ENCODE results near the gene SERTAD3. TPM values are rescaled to one million over a fixed set of nuclear protein-coding genes. Genes with fewer than 3 reads are reported as not detected.
"Not testable (repeated sequence)": the region's sequence is repeated elsewhere in the genome, so short reads cannot be mapped to it uniquely, and the experiment has no call there.

Gene SERTAD3
- polyA plus RNA-seq, 1 donor (not counting 4 experiments of a cell fraction or from before 2014, with no cell fraction given): 11.8 TPM

GRCh38 chr19:40486017-40486416 is 41.9 kb upstream of the SERTAD3 start:
- Histone ChIP-seq H3K27me3 (ENCODE audit: control insufficient read depth, extremely low read depth, insufficient read depth, low read length) (no peaks in the 10 kb centered on the region), H3K9me3 (ENCODE audit: control insufficient read depth, low read depth, low read length) (no peaks in the 10 kb centered on the region), H2AFZ (ENCODE audit: control insufficient read depth, low read length) (no peak overlapping the region), H3K27ac (ENCODE audit: control insufficient read depth, insufficient read depth, low read length) (no peak overlapping the region), H3K4me1 (ENCODE audit: control insufficient read depth, extremely low read depth, insufficient read depth, low read length) (no peaks in the 10 kb centered on the region), H3K4me3 (ENCODE audit: control insufficient read depth in 2 of 3, extremely low read depth in 1 of 3, insufficient read depth in 2 of 3, low read depth in 1 of 3, low read length in 3 of 3) (no peak overlapping the region), H3K79me2 (ENCODE audit: control insufficient read depth, insufficient read depth, low read length) (no peaks in the 10 kb centered on the region), H3K4me2 (ENCODE audit: control insufficient read depth, extremely low read depth, insufficient read depth, low read depth, low read length) (no peak overlapping the region), H3K9me1 (ENCODE audit: control insufficient read depth, extremely low read depth, insufficient read depth, low read length) (no peaks in the 10 kb centered on the region), H3K36me3 (ENCODE audit: control insufficient read depth in 2 of 2, extremely low read depth in 1 of 2, insufficient read depth in 2 of 2, low read length in 2 of 2) (no peaks in the 10 kb centered on the region), H3K9ac (ENCODE audit: control insufficient read depth, extremely low read depth, insufficient read depth, low read length) (no peak overlapping the region), H4K20me1 (ENCODE audit: control insufficient read depth, extremely low read depth, insufficient read depth, low read length) (no peaks in the 10 kb centered on the region)
- no peak for FAIRE-seq
- DNase-seq (ENCODE audit: low read depth, low spot score): no peak
- dilution Hi-C loops (cut with MboI; ENCODE audit: extremely low pct_ligation_motif_present, low sequenced_read_pairs): no loop called here
- TF ChIP-seq, protein P1, sequence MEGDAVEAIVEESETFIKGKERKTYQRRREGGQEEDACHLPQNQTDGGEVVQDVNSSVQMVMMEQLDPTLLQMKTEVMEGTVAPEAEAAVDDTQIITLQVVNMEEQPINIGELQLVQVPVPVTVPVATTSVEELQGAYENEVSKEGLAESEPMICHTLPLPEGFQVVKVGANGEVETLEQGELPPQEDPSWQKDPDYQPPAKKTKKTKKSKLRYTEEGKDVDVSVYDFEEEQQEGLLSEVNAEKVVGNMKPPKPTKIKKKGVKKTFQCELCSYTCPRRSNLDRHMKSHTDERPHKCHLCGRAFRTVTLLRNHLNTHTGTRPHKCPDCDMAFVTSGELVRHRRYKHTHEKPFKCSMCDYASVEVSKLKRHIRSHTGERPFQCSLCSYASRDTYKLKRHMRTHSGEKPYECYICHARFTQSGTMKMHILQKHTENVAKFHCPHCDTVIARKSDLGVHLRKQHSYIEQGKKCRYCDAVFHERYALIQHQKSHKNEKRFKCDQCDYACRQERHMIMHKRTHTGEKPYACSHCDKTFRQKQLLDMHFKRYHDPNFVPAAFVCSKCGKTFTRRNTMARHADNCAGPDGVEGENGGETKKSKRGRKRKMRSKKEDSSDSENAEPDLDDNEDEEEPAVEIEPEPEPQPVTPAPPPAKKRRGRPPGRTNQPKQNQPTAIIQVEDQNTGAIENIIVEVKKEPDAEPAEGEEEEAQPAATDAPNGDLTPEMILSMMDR (optimal IDR thresholded peaks at IDR 0.05 in 1 of 3, IDR thresholded peaks at IDR 0.05 in 1 of 3, conservative IDR thresholded peaks at IDR 0.05 in 1 of 3; ENCODE audit: extremely low read depth in 1 of 3, insufficient read depth in 2 of 3, low read length in 3 of 3): no peak
- no peak for TF ChIP-seq EZH2 (IDR thresholded peaks at IDR 0.05; ENCODE audit: low read length)

DNA sequence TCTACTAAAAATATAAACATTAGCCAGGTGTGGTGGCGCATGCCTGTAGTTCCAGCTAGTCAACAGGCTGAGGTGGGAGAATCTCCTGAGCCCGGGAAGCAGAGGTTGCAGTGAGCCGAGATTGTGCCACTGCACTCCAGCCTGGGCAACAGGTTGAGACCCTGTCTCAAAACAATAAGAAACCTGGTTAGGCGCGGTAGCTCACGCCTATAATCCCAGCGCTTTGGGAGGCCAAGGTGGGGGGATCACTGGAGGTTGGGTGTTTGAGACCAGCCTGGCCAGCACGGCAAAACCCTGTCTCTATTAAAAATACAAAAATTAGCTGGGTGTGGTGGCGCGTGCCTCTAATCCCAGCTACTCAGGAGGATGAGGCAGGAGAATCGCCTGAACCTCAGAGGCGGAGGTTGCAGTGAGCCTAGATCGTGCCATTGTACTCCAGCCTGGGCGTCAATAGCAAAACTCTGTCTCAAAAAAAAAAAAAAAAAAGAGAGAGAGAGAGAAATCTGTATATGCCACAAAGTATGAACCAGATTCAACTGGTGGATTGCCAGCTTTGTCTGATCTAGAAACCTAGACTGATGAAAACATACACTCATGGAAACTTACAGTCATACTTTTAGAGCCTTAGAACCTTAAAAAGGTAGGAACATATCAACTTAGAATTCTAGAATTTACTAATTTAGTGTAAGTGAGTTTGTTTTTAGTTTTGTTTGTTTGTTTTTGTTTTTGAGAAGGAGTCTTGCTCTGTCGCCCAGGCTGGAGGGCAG is 31.9 kb upstream of the SERTAD3 start:
- H3K4me2 ChIP-seq (ENCODE audit: control insufficient read depth, extremely low read depth, insufficient read depth, low read depth, low read length); H4K20me1 ChIP-seq (ENCODE audit: control insufficient read depth, extremely low read depth, insufficient read depth, low read length); FAIRE-seq; H3K79me2 ChIP-seq (ENCODE audit: control insufficient read depth, insufficient read depth, low read length); H3K9me1 ChIP-seq (ENCODE audit: control insufficient read depth, extremely low read depth, insufficient read depth, low read length); H3K27me3 ChIP-seq (ENCODE audit: control insufficient read depth, extremely low read depth, insufficient read depth, low read length); H3K36me3 ChIP-seq (ENCODE audit: control insufficient read depth in 2 of 2, extremely low read depth in 1 of 2, insufficient read depth in 2 of 2, low read length in 2 of 2); DNase-seq (ENCODE audit: low read depth, low spot score); H3K4me3 ChIP-seq (ENCODE audit: control insufficient read depth in 2 of 3, extremely low read depth in 1 of 3, insufficient read depth in 2 of 3, low read depth in 1 of 3, low read length in 3 of 3); H3K27ac ChIP-seq (ENCODE audit: control insufficient read depth, insufficient read depth, low read length); dilution Hi-C loops (cut with MboI; ENCODE audit: extremely low pct_ligation_motif_present, low sequenced_read_pairs); H2AFZ ChIP-seq (ENCODE audit: control insufficient read depth, low read length); H3K4me1 ChIP-seq (ENCODE audit: control insufficient read depth, extremely low read depth, insufficient read depth, low read length); H3K9me3 ChIP-seq (ENCODE audit: control insufficient read depth, low read depth, low read length); H3K9ac ChIP-seq (ENCODE audit: control insufficient read depth, extremely low read depth, insufficient read depth, low read length): not testable (repeated sequence)

GRCh38 chr19:40474737-40475136 is 30.6 kb upstream of the SERTAD3 start:
- Histone ChIP-seq H3K9ac (ENCODE audit: control insufficient read depth, extremely low read depth, insufficient read depth, low read length) (no peak overlapping the region), H3K36me3 (ENCODE audit: control insufficient read depth in 2 of 2, extremely low read depth in 1 of 2, insufficient read depth in 2 of 2, low read length in 2 of 2) (no peaks in the 10 kb centered on the region), H3K79me2 (ENCODE audit: control insufficient read depth, insufficient read depth, low read length) (no peaks in the 10 kb centered on the region), H3K27me3 (ENCODE audit: control insufficient read depth, extremely low read depth, insufficient read depth, low read length) (no peaks in the 10 kb centered on the region), H3K4me2 (ENCODE audit: control insufficient read depth, extremely low read depth, insufficient read depth, low read depth, low read length) (no peak overlapping the region), H3K4me1 (ENCODE audit: control insufficient read depth, extremely low read depth, insufficient read depth, low read length) (no peaks in the 10 kb centered on the region), H3K9me3 (ENCODE audit: control insufficient read depth, low read depth, low read length) (no peaks in the 10 kb centered on the region), H4K20me1 (ENCODE audit: control insufficient read depth, extremely low read depth, insufficient read depth, low read length) (no peaks in the 10 kb centered on the region), H3K27ac (ENCODE audit: control insufficient read depth, insufficient read depth, low read length) (no peak overlapping the region), H2AFZ (ENCODE audit: control insufficient read depth, low read length) (no peak overlapping the region), H3K9me1 (ENCODE audit: control insufficient read depth, extremely low read depth, insufficient read depth, low read length) (no peaks in the 10 kb centered on the region), H3K4me3 (ENCODE audit: control insufficient read depth in 2 of 3, extremely low read depth in 1 of 3, insufficient read depth in 2 of 3, low read depth in 1 of 3, low read length in 3 of 3) (no peak overlapping the region)
- TF ChIP-seq EZH2 (IDR thresholded peaks at IDR 0.05; ENCODE audit: low read length): no peak
- TF ChIP-seq, protein P1 (optimal IDR thresholded peaks at IDR 0.05 in 1 of 3, IDR thresholded peaks at IDR 0.05 in 1 of 3, conservative IDR thresholded peaks at IDR 0.05 in 1 of 3; ENCODE audit: extremely low read depth in 1 of 3, insufficient read depth in 2 of 3, low read length in 3 of 3): no peak
- no peak for DNase-seq (ENCODE audit: low read depth, low spot score)
- no peak for FAIRE-seq
- dilution Hi-C loops (cut with MboI; ENCODE audit: extremely low pct_ligation_motif_present, low sequenced_read_pairs): no loop called here
